ENCODE results near the gene GNS.

The GNS gene

DNA sequence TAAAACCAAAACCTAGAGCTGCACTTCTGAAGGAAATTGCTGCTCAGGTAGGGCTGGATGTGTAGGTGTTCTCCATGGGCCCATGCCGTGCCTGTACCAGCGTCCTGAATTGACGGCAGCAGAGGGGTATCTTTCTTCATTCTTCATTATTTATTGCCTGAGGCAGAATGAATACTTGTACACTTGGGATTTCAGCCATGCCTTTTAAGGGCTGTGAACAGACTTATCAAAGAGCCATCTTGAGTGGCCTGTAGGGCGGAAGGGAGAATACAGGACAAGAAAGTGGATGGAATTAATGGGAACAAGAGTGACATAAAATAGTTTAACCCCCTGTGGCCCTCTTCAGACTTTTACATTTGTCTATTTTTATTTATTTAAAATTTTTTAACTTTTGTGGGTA, 87.5 kb downstream of the GNS start:
- no peak for DNase-seq

DNA sequence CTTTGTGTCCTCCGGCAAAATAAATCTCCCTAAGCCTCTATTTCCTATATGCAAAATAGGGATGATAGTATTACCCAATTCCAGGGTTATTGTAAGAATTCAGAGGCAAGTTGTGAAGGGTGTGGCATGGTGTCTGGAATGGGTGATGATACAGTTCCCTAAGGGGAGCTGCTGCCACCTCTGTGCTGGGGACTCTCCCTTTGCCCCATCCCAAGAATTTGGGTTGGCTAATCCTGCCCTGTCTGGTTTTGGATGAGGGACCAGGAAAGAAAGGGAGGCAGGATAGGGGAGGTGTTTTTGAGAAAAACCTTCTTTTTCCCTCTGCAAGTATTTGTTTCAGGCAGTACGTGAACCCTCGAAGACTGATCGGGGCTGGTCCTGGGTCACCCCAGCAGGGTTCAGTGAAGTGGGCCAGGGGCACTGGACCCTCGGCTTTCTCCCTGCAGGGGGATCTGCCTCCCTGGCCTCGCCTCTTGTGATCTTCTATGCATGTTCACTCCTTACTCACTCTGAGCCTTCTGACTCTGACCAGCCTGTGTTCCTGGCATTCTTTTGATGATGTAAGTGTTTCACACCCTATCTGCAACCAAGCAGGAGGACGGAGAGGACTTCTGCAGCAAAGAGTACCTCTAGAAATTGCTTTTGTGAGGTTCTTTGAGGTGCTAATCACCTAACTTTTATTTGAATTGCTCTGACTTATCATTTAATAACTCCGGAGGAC, 88.1 kb downstream of the GNS start:
- no peak for DNase-seq

GRCh38 chr12:64670019-64670418, 89.2 kb downstream of the GNS start:
- peak; percentile 43 for DNase-seq

DNA sequence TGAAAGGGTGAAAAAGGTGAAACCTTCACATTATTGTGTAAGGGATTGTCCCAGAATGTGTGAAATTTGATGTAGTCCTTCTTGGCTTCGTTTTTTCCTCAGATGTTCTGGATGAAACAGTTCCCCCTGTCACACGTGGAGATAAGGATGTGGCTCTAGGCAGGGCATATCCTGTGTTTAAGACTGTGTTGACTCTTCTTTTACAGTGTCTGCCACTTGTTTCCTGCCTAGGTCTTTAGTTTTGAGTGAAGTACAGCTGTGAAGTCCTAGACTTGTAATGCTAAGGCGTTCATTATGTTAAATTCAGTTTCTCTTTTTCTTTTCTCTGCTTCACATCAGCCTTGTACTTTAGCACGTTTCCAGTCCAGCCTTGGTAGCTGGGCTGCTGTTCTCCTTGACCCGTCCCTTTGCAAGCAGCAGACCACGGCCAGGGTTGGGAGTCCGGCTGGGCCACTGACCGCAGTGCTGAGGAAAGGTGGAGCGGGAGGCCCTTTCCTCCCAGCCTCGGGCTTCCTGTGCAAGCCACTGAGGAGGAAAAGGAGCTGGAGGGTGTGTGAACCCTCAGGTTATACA, 89.8 kb downstream of the GNS start:
- peak; percentile 64 for DNase-seq

DNA sequence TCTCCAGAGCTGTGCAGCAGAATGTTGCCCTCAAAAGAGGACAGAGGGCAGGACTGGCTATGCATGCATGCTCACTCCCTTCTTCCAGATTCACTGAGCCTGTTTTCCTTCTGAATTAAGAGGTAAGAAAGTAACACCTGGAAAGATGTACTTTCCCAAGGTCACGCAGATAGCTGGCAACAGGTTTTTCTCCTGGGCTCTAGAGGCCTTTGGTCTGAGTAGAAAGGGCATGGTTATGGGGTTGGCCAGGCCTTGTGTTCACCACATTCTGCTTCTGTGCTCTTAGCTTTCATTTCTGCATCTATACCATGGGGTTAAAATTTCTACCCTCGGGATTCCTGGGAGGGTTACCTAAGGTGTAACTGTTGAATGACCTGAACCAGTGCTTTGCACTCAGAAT, 91.4 kb downstream of the GNS start:
- DNase-seq: no peak

- no peak for DNase-seq
Measured at GRCh38 chr12:64666054-64666914, 92.9 kb downstream of the GNS start.

GRCh38 chr12:64665514-64665913, 93.7 kb downstream of the GNS start:
- peak; percentile 8 for DNase-seq
